TTC549 (cell line): ENCODE results near the gene WDR70.

Experiments
- FAIRE-seq: peaks from 2 replicates; lab custom pipeline; 2012; peaks lifted over from hg19 to GRCh38; lab: Jason Lieb, UNC

The WDR70 gene

DNA sequence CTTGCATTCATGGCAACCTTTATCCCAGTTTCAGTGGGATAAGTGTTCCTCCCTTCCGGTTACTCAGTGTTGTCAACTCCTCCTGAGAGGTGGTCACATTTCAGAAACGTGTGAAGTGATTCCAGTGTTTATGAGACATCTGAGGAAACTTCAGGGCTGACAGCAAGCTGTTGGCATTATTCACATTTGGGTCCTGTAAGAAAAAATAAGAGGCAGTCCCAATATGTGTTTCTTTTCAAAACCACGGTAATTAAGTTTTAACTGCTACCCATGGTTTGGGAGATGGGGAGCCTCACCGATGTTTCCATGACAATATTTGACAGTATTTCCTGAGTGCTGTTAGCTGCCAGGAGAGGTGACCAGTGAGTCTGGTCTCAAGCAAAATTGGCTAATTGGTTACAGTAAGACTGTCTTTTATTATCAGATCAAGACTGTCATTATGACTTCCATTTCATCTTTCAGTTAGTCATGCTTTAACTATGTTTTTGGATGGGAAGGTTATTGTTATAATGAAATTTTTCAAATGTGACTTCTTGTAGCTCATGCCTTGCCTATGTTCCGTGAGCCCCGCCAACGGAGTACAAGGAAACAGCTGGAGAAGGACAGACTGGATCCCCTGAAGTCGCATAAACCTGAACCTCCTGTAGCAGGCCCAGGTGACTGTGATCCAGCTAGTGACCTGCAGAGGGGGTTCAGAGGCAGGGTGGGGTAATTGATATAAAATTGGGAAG lies 345.4 kb downstream of the WDR70 start:
- no peak for FAIRE-seq

- no peak for FAIRE-seq
These were observed 346.1 kb downstream of the WDR70 start for GRCh38 chr5:37725185-37725584.

GRCh38 chr5:37727238-37727637 lies 348.1 kb downstream of the WDR70 start:
- FAIRE-seq = no peak

GRCh38 chr5:37730896-37731455 lies 351.9 kb downstream of the WDR70 start:
- no peak for FAIRE-seq

DNA sequence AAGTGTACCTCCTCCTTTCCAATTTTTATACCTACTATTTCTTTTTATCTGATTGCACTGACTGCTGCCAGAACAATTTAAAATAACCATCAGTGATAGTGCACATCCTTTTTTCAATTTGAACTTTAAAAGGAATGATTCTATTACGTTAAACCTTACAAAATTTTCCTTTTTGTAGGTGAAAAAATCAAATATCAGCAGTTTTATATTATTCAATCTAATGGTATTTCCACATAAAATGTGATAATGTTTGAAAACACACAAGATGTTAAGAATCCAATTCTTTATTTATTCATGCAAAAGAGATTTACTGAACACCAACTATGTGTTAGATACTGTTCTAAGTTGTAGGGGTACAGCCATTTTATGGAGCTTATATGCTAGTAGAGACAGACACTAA lies 355.0 kb downstream of the WDR70 start:
- no peak for FAIRE-seq

- no peak for FAIRE-seq
These were observed 356.7 kb downstream of the WDR70 start for GRCh38 chr5:37735649-37736347.

DNA sequence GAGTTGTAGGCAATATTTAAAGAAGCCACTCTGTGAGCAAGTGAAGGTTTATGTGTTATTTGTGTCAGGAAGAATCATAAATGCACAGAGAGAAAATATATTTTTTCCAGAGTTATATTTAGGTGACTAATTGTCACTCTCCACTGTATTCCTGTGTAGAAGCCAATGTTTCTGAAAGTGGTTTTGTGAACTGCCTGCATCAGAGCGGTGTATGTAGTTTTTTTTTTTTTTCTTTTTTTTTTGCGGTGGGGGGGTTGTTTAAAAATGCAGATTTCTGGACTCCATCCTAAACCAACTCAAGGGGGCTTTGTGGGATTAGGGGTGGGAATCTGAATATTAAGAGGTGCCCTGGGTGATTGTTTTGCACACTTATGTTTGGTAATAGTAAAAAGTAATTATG lies 357.3 kb downstream of the WDR70 start:
- FAIRE-seq = no peak

- no peak for FAIRE-seq
These were observed 358.4 kb downstream of the WDR70 start for GRCh38 chr5:37737326-37738056.

GRCh38 chr5:37738057-37738691 lies 359.1 kb downstream of the WDR70 start:
- FAIRE-seq = no peak

DNA sequence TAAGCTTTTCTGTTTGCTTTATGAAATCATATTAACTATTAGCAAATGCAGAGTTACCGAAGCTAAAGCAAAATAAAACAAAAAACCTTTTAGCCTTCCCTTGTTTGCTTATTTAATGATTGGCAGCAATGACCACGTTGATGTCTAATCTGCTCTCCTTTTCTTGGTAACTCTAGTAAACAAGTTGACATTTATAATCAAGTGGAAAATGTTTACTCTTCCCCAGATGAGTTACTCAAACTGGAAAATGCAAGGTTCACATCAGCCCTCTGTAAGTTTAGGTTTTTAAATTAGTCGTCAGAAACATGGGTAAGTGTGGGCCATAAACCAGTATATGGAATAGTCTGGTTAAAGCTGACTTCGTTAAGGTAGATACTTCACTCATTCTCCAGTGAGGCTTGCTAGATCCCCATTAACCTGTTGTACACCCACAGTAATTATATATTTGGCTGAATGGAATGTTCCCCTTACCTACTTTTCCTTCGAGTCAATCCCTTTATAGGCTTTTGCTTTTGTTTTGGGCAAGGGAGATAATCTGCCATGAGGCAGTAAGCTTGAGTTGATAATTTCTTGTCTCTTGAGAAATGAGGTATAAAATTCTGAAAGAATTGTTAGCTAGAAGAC lies 359.9 kb downstream of the WDR70 start:
- no peak for FAIRE-seq

DNA sequence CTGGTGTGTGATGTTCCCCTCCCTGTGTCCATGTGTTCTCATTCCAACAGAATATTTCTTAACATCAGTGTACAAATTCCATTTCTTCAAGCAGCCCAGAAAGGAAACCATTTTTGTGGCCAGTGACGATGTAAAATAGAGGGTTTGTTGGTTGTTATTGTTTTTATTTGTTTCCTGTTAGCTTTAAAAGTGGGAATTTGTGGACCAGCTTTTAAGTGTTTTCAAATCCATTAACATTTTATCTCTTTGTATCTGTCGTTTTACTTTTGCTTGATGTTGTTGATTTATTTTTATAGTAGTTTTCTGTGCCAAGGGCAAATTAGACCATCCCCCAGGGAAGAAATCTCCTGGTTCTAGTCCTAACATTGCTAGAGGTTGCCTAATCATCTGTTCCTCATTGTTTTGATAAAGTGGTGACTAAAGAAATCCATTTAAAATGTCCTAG lies 360.7 kb downstream of the WDR70 start:
- no peak for FAIRE-seq

- no peak for FAIRE-seq
These were observed 361.4 kb downstream of the WDR70 start for GRCh38 chr5:37740331-37741066.

- FAIRE-seq = no peak
These were observed 363.0 kb downstream of the WDR70 start for GRCh38 chr5:37742111-37742510.

- no peak for FAIRE-seq
These were observed 372.1 kb downstream of the WDR70 start for GRCh38 chr5:37751227-37751626.

DNA sequence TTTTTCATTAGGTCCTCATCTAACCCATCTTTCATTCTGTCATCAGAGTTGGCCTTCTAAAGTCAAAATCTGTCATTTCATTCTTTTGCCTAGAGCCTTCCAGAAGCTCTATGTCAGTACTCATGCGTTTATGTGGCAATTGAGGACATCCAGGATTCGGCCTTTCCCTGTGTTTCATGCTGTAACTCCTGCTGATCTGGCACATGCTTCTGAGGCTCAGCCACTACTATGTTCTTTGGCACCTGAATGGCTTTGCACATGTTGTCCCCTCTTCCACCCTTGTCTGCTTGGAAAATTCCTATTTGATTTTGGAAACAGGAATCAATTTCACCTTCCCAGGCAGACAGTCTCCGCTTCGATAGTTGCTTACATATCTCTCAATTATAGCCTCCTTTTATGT lies 375.9 kb downstream of the WDR70 start:
- FAIRE-seq = no peak

DNA sequence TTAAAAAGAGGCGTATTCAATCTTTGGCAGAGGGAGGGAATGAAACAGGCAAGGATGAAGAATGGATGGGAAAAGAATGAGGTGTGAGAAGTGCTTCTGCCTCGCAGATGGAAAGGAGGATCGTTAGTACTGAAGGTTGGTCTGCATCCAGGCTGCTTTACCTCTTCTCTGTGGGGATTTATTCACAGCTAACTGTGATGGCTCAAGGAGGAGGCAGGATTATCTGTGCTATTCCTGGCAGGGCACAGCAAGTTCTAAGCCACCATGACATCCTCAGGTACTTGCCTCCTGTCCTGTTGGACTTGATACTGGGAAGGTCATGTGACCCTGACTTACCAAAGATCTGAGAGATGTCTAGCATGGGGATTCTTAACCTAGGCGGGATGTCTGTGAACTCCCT lies 376.5 kb downstream of the WDR70 start:
- FAIRE-seq = no peak

GRCh38 chr5:37756248-37756647 lies 377.1 kb downstream of the WDR70 start:
- FAIRE-seq = no peak

DNA sequence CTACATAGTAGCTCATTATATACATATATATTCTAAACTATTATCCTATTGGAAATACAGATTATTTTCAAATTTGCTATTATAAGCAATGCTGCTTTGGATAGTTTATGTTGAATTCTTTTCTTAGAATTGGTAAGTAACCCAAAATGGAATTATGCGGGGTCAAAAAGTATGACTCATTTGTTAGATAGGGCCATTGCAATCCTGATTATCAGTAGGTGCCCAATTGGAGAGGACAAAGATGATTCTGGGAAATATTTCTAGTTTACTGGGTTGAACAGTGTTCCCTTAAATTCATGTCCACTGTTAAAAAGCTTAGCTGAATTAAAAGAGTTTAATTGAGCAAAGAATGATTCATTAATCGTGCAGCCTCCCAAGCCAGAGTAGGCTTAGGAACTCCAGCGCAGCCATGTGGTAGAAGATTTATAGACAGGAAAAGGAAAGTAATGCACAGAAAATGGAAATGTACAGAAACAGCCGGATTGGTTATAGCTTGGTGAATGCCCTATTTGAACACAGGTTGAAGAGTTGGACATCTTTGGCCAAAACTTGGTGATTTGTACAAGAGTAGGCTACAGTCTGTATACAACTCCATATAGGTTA lies 379.0 kb downstream of the WDR70 start:
- no peak for FAIRE-seq

DNA sequence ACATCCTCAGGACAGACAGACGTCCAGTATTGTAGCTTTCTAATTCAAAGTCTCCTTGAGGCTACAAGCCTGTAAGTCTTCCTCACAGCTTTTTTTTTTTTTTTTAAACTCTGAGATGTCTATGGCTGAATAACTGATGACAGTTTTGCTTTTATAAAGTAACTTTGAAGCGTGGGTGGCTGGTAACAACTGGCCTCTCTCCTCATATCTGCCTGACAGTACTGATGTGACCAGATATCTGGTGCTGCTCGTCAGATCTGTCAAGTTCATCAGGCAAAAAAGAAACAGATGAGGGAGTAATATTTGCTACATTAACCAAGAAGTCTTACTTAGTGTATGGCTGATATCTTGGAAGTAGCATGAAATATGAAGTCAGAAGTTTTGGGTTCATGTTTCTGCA lies 388.1 kb downstream of the WDR70 start:
- FAIRE-seq = no peak

DNA sequence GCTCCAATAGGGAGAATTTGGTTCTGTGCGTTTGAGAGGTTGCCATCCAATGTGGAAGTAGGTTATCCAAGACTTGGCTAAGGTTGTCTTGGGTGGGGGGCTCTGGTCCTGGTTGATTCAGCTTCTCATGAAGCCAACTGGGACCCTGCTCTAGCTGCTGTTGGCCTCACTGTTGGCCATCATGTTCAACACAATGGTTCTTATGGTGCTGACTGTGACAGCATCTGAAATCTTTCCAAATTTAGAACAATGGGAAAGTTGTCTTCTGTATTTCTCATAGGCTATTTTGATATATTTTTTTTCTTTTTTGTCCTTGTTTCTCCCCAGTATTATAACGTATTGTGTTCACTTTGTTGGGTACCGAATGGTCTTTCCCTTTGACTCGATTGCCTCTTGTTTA lies 388.8 kb downstream of the WDR70 start:
- no peak for FAIRE-seq

GRCh38 chr5:37768371-37768770 lies 389.3 kb downstream of the WDR70 start:
- no peak for FAIRE-seq
